ENCODE measurements around the gene DPEP2NB. TPM values are rescaled to one million over a fixed set of nuclear protein-coding genes. Genes with fewer than 3 reads are reported as not detected.

The DPEP2NB gene
- total RNA-seq, 3 donors from 2014 or later: not detected

- no peaks in the 10 kb centered on the region for H3K36me3 ChIP-seq (ENCODE audit: low read depth)
- H3K9me3 ChIP-seq: no peaks in the 10 kb centered on the region
- no peak for ATAC-seq
- TF ChIP-seq, protein P1, sequence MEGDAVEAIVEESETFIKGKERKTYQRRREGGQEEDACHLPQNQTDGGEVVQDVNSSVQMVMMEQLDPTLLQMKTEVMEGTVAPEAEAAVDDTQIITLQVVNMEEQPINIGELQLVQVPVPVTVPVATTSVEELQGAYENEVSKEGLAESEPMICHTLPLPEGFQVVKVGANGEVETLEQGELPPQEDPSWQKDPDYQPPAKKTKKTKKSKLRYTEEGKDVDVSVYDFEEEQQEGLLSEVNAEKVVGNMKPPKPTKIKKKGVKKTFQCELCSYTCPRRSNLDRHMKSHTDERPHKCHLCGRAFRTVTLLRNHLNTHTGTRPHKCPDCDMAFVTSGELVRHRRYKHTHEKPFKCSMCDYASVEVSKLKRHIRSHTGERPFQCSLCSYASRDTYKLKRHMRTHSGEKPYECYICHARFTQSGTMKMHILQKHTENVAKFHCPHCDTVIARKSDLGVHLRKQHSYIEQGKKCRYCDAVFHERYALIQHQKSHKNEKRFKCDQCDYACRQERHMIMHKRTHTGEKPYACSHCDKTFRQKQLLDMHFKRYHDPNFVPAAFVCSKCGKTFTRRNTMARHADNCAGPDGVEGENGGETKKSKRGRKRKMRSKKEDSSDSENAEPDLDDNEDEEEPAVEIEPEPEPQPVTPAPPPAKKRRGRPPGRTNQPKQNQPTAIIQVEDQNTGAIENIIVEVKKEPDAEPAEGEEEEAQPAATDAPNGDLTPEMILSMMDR (IDR thresholded peaks at IDR 0.05): no peak
- no peak overlapping the region for H3K4me3 ChIP-seq
- peaks cover 3% of the 10 kb centered on the region for H3K4me1 ChIP-seq (ENCODE audit: low read depth)
- no peak for DNase-seq
- intact Hi-C loops (cut with DNase I, micrococcal nuclease): no loop called here
Observed at GRCh38 chr16:67987460-67988160, 28.1 kb downstream of the DPEP2NB start.

GRCh38 chr16:67986949-67987348, 28.8 kb downstream of the DPEP2NB start:
- Histone ChIP-seq H3K4me1 (ENCODE audit: low read depth) (peaks cover 3% of the 10 kb centered on the region), H3K36me3 (ENCODE audit: low read depth) (no peaks in the 10 kb centered on the region), H3K4me3 (no peak overlapping the region), H3K9me3 (no peaks in the 10 kb centered on the region)
- ATAC-seq (no peak), DNase-seq (no peak)
- TF ChIP-seq, protein P1 (IDR thresholded peaks at IDR 0.05): no peak
- intact Hi-C loops (cut with DNase I, micrococcal nuclease): no loop called here

DNA sequence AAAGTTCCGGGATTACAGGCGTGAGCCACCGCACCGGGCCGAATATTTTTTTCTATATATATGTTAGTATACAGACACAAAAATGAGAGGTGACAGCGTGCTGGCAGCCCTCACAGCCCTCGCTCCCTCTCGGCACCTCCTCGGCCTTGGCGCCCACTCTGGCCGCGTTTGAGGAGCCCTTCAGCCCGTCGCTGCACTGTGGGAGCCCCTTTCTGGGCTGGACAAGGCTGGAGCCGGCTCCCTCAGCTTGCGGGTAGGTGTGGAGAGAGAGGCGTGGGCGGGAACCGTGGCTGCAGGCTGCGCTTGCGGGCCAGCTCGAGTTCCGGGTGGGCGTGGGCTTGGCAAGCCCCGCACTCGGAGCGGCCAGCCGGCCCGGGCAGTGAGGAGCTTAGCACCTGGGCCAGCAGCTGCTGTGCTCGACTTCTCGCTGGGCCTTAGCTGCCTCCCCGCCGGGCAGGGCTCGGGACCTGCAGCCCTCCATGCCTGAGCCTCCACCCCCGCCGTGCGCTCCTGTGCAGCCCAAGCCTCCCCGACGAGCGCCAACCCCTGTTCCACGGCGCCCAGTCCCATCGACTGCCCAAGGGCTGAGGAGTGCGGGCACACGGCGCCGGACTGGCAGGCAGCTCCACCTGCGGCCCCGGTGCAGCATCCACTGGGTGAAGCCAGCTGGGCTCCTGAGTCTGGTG, 33.6 kb downstream of the DPEP2NB start:
- Histone ChIP-seq H3K4me3 (no peak overlapping the region), H3K4me1 (ENCODE audit: low read depth) (peaks cover 3% of the 10 kb centered on the region), H3K9me3 (no peaks in the 10 kb centered on the region), H3K36me3 (ENCODE audit: low read depth) (no peaks in the 10 kb centered on the region)
- no peak for DNase-seq
- no peak for ATAC-seq
- intact Hi-C loops (cut with DNase I, micrococcal nuclease): no loop called here
- TF ChIP-seq, protein P1 (IDR thresholded peaks at IDR 0.05): no peak

DNA sequence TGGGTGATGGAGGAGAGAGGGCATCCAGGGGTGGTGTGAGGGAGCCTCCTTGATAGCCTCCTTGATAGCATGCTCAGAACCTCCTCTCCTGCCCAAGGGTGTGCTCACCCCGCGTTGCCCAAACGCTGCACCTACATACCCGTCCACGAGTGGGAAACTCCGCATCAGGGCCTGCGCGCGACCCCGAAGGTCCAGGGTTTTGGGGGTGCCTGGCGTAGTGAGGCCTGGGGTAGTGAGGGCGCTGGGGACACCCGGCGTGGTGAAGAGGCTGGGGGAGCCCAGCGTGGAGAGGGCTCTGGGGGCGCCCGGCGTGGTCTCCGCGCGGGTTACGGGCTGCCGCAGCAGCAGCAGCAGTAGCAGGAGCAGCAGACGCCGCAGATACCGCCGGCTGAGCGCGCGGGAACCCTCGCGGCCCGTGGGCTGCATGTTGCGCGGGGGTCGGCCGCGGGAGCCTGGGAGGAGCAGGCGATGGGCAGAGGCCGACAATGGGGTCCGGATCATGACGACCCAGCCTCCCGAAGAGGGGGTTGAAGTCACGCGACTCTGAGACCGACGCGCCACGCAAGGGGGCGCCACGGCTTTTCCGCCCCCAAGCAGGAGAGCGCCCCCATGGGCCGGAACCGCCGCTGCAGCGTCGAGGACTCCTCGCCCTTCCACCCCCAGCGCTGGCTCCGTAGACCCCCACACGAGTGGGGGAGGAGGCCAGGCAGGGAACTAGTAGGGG, 35.6 kb downstream of the DPEP2NB start, which contains the start of gene DPEP3:
Gene DPEP3 (minus strand): TSS at position 545 of the 724 bp plus-strand sequence. CDS start 119 bp downstream, at position 426.
- ATAC-seq: no peak
- intact Hi-C loops (cut with DNase I, micrococcal nuclease): no loop called here
- no peaks in the 10 kb centered on the region for H3K4me1 ChIP-seq (ENCODE audit: low read depth)
- H3K36me3 ChIP-seq (ENCODE audit: low read depth): no peaks in the 10 kb centered on the region
- DNase-seq: no peak
- H3K9me3 ChIP-seq: no peaks in the 10 kb centered on the region
- TF ChIP-seq, protein P1 (IDR thresholded peaks at IDR 0.05): no peak
- H3K4me3 ChIP-seq: no peak within 1 kb of the TSS

DNA sequence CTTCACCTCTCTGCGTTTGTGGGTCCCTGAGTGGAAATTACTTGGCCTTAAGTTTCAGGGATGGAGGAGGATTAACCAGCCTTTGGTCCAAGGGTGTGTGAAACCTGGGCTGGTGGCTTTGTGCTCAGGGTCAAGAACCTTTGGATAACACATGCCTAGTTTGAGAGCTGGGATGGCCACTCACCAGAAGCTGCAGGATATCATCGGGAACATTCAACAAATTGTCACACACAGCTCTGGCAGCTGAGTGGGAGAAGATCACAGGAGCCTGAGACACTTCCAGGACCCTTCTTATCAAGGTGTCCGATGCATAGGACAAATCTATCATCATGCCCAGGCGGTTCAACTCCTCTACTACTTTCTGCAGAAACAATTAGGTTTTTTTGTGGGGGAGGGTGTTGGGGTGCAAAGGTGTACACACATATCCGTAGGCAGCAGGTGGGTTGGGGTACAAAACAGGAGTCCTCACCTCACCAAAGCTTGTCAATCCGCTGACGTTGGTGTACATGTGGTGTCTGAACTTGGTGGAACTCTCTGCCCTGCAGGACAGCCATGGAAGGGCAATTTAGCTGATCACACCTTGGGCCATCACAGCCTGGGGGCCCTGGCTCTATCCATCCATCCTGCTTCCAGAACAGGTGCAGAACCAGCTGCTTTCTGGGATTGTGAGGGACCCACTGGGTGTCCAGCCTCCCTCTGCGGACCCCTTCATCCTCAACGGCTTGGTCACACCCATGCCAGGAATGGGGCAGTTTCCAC, 38.1 kb downstream of the DPEP2NB start:
- ATAC-seq (no peak), DNase-seq (no peak)
- intact Hi-C loops (cut with DNase I, micrococcal nuclease): no loop called here
- TF ChIP-seq, protein P1 (IDR thresholded peaks at IDR 0.05): no peak
- Histone ChIP-seq H3K9me3 (no peaks in the 10 kb centered on the region), H3K4me1 (ENCODE audit: low read depth) (no peaks in the 10 kb centered on the region), H3K4me3 (no peak overlapping the region), H3K36me3 (ENCODE audit: low read depth) (no peaks in the 10 kb centered on the region)

All from mucosa of descending colon (tissue), 3 donors.